HG03571 (cell line): ENCODE data around the gene SMC1A.

Experiments
- ATAC-seq: cut with Tn5 transposase; IDR thresholded peaks from one replicate; pipeline ENCODE4 v1.9.1; 2021; ENCODE audit not compliant: unreplicated experiment

The SMC1A gene

GRCh38 chrX:53347948-53348347 lies 74.5 kb downstream of the SMC1A start:
- no peak for ATAC-seq

- no peak for ATAC-seq
These were observed 81.4 kb downstream of the SMC1A start for GRCh38 chrX:53340852-53341645.

GRCh38 chrX:53337101-53337500 lies 85.4 kb downstream of the SMC1A start:
- ATAC-seq, result no peak

- no peak for ATAC-seq
These were observed 88.6 kb downstream of the SMC1A start for GRCh38 chrX:53333853-53334252.

- no peak for ATAC-seq
These were observed 90.2 kb downstream of the SMC1A start for GRCh38 chrX:53332204-53332603.

- ATAC-seq, result no peak
These were observed 92.1 kb downstream of the SMC1A start for GRCh38 chrX:53330331-53330730.

GRCh38 chrX:53324803-53325202 lies 97.7 kb downstream of the SMC1A start:
- ATAC-seq, result no peak
